Motor neuron (in vitro differentiated cells): Measurements from ENCODE around the gene ADD1. TPM values are rescaled to one million over a fixed set of nuclear protein-coding genes. Genes with fewer than 3 reads are reported as not detected.

Experiments
- ATAC-seq, 8 experiments: fragments of 200-7000 bp; cut with Tn5 transposase; replicated peaks in 6 of 8; 2 replicates each; pipeline ENCODE4 v1.8.0; 2021; ENCODE audit warnings: mild to moderate bottlenecking in 8 of 8, moderate library complexity in 8 of 8
- H3K27ac ChIP-seq, 2 donors: fragments of 250-450 bp; sonication (Bioruptor Pico); 2 replicates each; pipeline ENCODE4 v1.9.0; 2021; ENCODE audit warnings: antibody characterized with exemption in 2 of 2, mild to moderate bottlenecking in 2 of 2, moderate library complexity in 1 of 2
- H3K4me1 ChIP-seq, 2 donors: fragments of 250-450 bp; sonication (Bioruptor Pico); replicated peaks in 1 of 2; 2 replicates each; pipeline ENCODE4 v1.6.1; 2021; ENCODE audit warnings: antibody characterized with exemption in 2 of 2, mild to moderate bottlenecking in 2 of 2, moderate library complexity in 1 of 2
- H3K4me3 ChIP-seq, 5 donors: fragments of 250-450 bp; sonication (Bioruptor Pico); 2 replicates each; pipeline ENCODE4 v1.9.0; 2021; ENCODE audit warnings: antibody characterized with exemption in 5 of 5, mild to moderate bottlenecking in 5 of 5, moderate library complexity in 4 of 5
- WGBS, 10 experiments: fragments of 450-650 bp; shearing (Covaris generic); methylation state at CpG; one replicate each; pipeline ENCODE4 v1.0.0; 2022; 5-methylcytosine and 5-hydroxymethylcytosine counted together
- in situ Hi-C, 9 experiments: fragments of 400-800 bp; cut with MboI; loops; one replicate each; pipeline ENCODE4 v1.15.0; 2021; ENCODE audit warnings: low sequenced_read_pairs in 9 of 9, low pct_unique_long_range_greater_than_20kb in 2 of 9; ENCODE audit not compliant: unreplicated experiment in 9 of 9
- total RNA-seq, 8 experiments: library from RNA; unstranded; fragments of 300-600 nt; gene quantifications; 2 replicates each; pipeline versions ENCODE4 v1.2.3 to v1.2.4, GENCODE V29; 2022

ADD1 gene
- total RNA-seq, 8 experiments from 2014 or later: 104 to 214 (median 136) TPM

DNA sequence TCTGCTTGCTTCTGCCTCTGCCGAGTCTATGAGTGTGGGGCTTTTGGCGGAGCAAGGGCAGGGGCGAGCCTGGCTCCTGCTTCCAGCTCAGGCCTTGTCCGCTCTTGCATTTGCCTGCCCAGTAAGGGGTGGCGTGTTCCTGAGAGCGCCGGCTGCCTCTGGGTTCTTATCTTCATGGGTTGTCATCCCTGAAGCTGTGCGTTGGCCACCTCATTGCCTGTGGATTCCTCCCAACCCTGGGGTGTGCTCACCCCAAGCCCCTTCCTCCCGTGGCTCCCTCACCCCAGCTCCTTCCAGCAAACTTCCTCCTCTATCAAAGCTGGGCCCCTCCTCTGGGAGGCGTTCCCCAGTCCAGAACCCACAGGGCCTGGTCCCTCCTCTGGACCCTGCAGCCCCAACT, 33.3 kb upstream of the ADD1 start:
- Histone ChIP-seq H3K4me1 (peaks cover 33 to 44% of the 10 kb centered on the region in 2 donors), H3K27ac (no peak overlapping the region), H3K4me3 (no peak overlapping the region)
- in situ Hi-C loops: no loop called here
- 74 to 80% methylated on average over 1 to 3 of the region's 10 CpGs; no CpG with 5 or more reads in 8 of the 10 experiments for WGBS, 10 experiments
- no peak for ATAC-seq

DNA sequence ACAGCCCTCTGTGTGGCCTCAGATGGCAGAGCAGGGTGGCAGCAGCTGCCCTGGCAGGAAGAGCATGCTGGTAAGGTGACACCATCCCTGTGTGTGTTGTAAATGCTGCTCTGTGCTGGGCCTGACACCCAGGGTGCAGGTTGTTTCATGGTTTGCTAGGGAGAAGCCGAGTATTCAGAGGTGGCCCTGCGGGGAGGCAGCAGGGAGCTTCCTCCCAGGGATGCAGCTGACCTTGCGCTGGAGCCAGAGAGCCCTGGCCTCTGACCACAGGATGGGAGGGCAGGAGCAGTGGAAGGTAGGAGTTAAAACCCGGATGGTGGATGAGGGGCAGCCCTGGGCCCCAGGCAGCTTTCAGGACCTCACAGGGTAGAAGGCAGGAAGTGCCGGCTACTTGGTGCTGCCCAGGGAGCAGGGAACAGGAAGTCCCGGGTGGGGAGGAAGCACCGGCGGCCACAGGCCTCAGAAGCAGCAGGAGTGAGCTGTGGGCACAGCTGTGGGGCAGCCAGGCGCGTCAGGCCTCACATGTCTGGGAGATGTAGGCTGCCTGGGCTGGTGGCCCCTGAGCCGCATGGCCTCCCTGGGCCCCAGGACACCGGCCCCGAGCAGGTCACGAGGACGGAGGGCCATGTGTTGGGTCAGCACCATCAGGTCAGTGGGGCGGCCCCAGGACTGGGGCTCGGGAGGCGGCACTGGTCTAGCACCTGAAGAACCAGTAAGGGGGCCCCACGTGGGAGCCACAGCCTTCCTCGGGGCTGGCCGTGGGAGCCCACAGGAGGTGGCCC, 31.6 kb upstream of the ADD1 start:
- WGBS, 10 experiments: 10 to 65% (median 17%) methylated on average over 2 to 4 of the region's 21 CpGs; no CpG with 5 or more reads in 7 of the 10 experiments
- Histone ChIP-seq H3K4me3 (no peak overlapping the region), H3K4me1 (peaks cover 26 to 36% of the 10 kb centered on the region in 2 donors), H3K27ac (no peak overlapping the region)
- in situ Hi-C loops: no loop called here
- peak; percentile 22 to 80 (median 42) for ATAC-seq

DNA sequence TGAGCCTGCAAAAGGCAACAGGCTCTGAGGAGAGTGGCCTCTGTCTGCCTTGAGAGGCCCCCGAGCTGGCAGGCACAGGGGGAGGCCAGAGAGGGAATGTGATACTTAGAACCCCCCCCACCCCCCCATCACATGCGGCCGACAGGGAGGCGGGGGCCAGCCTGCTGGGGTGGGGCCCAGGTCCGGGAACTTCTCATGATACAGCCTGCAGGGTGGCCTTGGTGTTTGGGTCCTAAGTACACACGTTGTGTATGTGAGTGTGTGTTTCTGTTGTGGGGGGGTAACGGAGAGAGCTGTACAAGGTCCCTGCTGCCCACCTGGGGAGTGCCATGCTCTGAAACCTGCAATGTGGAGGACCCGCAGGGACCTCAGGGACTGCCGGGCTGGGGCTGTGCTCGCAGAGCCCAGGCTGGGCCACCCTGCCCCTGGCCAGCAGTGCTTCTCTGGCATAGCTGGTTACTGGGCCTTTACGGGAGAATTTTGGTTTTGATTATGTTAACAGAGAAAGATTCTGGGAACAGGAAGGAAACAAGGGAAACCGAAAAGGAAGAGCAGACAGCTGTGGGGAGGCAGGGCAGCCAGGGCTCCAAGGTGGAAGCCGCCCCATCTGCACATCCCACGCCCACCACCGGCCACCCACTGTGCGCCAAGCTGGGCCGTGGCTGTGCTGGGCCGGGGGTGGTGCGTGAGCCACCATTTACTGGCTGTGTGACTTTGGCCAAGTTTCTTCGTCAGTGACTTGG, 30.9 kb upstream of the ADD1 start:
- Histone ChIP-seq H3K27ac (no peak overlapping the region), H3K4me1 (peaks cover 25 to 31% of the 10 kb centered on the region in 2 donors), H3K4me3 (no peak overlapping the region)
- ATAC-seq: peak; percentile 5 to 65 (median 36)
- 0 to 89% (median 75%) methylated on average over 1 to 7 of the region's 20 CpGs; no CpG with 5 or more reads in 4 of the 10 experiments for WGBS, 10 experiments
- in situ Hi-C loops: no loop called here

DNA sequence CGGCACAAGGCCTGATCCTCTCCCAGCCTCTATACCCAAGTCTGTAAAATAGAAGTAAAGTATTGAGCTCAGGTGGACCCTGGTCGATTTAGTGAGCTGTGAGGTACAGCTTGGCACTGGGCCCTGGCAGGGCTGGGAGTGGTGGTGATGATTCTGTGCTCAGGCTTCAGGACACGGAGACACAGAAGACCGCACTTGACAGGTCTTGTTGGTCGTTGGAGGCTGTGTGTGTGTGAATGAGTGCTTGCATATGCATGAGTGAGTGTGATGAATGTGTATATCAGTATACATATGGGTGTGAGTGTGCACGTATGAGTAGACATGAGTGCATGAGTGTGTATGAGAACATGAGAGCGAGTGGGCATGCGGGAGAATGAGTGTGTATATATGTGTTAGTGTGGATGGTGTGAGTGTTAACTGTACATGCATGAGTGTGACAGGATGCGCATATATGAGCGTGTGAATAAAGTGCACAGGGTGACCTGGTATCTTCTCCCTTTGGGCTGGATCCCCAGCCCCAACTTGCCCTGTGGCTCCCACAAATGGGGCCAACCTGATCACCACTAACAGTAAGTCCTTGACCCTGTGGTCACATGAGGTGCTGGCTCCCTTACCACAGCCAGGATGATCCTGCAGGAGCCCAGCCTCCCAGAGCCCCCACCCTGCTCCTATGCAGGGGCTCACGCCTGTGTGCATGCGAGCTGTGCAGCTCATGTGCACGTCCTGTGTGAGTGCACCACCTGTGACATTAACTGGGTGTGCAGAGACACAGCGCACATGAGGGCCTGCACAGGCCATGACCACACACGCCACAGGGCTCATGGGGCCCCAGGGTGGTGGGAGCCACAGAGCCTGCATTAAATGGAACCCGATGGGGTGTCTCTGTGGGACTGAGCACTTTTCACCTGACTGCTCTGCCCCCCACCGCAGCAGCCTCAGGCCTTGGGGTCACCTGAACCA, 29.9 kb upstream of the ADD1 start:
- no peak for ATAC-seq
- Histone ChIP-seq H3K4me3 (no peak overlapping the region), H3K4me1 (peaks cover 25 to 31% of the 10 kb centered on the region in 2 donors), H3K27ac (no peak overlapping the region)
- 60 to 93% (median 80%) methylated on average over 1 to 10 of the region's 17 CpGs for WGBS, 10 experiments
- in situ Hi-C loops: no loop called here

DNA sequence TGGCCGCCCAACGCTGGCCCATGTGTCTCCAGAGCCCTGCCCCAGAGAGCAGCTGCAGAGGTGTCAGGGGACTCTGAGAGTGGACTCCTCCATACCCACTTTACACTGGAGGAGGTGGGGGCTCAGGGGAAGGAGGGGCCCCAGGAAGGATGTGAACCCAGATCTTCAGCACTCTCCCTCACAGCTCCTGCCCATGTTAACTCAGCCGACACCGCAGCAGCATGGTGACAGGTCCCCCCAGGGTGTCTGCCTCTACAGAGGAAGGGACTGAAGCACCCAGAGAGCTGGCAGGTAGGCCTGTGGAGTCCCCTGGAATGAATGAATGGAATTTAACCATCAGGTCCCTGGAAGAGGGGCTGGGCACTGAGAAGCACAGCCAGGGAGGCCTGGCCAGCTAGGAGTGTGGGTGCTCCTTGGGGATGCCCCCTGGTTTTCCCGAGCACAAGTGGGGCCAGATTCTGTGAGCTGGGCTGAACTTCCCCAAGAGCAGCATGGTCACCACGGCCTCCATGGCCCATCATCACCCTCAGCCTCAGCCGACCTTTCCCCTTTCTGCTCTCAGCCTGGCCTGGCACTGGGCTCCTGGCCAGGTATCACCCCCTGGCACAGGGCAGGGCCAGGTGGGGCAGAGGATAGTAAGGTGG, 28.9 kb upstream of the ADD1 start:
- in situ Hi-C loops: no loop called here
- H3K4me1 ChIP-seq: peaks cover 26 to 28% of the 10 kb centered on the region in 2 donors
- 100% methylated on average over 1 of the region's 7 CpGs; no CpG with 5 or more reads in 9 of the 10 experiments for whole genome bisulfite sequencing, 10 experiments

DNA sequence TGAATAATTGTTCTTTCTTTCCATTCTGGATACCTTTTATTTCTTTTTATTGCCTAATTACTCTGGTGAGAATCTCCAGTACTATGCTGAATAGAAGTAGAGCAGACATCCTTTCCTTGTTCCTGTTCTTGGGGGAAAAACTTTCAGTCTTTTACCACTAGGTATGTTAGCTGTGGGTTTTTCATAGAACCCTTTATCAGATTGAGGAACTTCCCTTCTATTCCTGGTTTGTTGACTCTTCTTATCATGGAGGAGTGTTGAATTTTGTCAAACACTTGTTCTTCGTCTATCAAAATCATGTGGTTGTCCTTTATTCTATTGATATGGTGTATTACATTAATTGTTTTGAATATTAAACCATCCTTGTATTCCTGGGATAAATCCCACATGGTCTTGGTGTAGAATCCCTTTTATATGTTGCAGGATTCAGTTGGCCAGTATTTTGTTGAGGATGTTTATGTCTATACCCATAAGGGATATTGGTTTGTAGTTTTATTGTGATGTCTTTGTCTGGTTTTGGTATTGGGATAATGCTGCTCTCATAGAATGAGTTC, 27.2 kb upstream of the ADD1 start:
- no peak for ATAC-seq
- 83 to 100% (median 100%) methylated on average over 1 of the region's 1 CpG; no CpG with 5 or more reads in 2 of the 10 experiments for WGBS, 10 experiments
- Histone ChIP-seq H3K27ac (no peak overlapping the region), H3K4me3 (no peak overlapping the region), H3K4me1 (peaks cover 13 to 17% of the 10 kb centered on the region in 2 donors)
- in situ Hi-C loops: no loop called here

More for the DNA sequence above, 28.9 kb upstream of the ADD1 start:
- H3K4me3 ChIP-seq: no peak overlapping the region
- ATAC-seq: no peak
- no peak overlapping the region for H3K27ac ChIP-seq

DNA sequence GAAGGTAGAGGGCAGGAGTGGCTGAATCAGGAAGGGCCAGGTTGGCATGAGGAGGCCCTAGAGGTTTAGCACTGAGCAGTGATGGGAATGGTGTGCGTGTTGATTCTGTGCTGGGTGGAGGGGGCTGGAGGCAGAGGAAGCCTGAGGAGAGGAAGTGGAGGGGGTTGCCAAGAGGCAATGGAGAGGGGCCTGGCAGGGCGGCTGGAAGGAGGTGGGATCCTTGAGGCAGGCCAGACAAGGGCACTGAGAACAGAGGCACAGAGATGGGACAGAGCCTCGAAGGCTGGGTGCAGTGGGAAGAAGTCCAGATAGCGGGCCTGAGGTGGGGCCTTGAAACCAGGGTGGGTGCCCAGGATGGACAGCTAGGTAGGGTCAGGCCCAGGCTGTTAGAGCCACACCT, 26.5 kb upstream of the ADD1 start:
- H3K4me3 ChIP-seq: no peak overlapping the region
- no peak for ATAC-seq
- 81 to 100% (median 100%) methylated on average over 1 to 3 of the region's 4 CpGs; no CpG with 5 or more reads in 6 of the 10 experiments for WGBS, 10 experiments
- in situ Hi-C loops: no loop called here
- peaks cover 6 to 14% of the 10 kb centered on the region in 2 donors for H3K4me1 ChIP-seq
- H3K27ac ChIP-seq: no peak overlapping the region

DNA sequence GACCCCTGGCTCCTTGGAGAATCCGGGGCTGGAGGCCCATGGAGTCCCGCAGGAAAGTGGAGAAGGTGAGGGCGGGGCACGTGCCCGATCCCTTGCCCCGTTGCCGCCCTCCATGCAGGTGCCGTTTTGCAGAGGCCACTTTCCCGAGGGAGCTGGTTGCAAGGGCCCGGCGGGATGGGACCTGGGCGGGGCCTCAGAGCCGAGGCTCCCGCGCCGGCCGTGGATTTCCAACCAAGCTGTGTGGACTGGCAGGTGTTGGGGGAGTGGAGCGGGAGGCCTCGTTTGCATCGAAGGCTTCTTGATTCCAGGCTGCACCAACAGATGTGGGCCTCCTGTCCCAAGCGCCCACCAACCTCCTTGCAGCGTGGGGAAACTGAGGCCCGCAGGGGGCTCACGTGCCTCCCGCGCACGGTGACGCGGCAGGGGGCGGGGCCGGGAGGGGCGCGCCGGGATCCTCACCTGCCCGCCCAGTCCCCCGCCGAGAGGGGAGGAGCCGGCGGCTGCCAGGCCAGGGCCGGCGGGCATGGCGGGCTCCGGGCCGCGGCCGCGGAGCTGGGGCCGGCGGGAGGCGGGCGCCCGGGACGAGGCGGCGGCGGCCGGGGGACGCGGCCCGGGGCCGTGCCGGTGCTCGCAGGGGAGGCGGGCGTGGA, 25.8 kb upstream of the ADD1 start:
- in situ Hi-C loops: no loop called here
- ATAC-seq: peak; percentile 42 to 82 (median 74)

DNA sequence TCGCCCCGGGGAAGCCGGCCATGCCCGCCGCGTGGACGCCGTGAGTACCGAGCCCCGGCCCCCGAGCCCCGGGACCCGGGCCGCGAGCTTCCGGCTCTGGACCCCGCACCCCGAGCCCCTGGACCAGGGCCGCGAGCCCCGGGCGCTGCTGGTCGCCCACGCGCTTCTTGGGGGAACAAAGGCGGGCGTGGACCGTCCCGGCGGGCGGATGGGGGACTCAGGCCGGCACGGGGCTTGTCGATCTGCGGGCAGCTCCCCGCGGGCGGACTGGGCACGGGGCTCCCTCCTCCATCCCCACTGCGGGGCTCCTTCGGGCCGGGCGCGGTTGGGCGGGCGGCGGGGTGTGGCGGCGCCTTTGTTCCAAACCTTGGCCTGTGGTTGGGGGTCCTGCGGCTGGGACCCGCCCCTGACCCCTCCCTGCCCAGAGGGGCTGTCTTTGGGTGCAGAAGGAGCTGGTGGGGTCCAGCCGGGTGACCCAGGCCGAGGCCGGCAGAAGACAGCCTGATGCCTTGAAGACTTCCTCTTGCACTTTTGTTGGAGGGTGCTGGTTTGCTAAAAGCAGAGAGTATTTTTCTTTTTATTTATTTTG, 25.2 kb upstream of the ADD1 start:
- 0 to 61% (median 17%) methylated on average over 2 to 5 of the region's 54 CpGs; no CpG with 5 or more reads in 7 of the 10 experiments for WGBS, 10 experiments
- Histone ChIP-seq H3K4me1 (peaks cover 0 to 10% of the 10 kb centered on the region in 2 donors), H3K4me3 (peak overlapping the region; percentile 64 to 95 (median 70)), H3K27ac (peak overlapping the region; percentile 37 to 76)
- peak; percentile 11 to 62 (median 58) for ATAC-seq
- in situ Hi-C loops: no loop called here

More for the DNA sequence above, 25.8 kb upstream of the ADD1 start:
- peak overlapping the region; percentile 37 to 76 for H3K27ac ChIP-seq
- H3K4me1 ChIP-seq: peaks cover 0 to 10% of the 10 kb centered on the region in 2 donors
- H3K4me3 ChIP-seq: peak overlapping the region; percentile 64 to 95 (median 70)
- 59 to 93% (median 60%) methylated on average over 1 to 5 of the region's 65 CpGs; no CpG with 5 or more reads in 7 of the 10 experiments for WGBS, 10 experiments

DNA sequence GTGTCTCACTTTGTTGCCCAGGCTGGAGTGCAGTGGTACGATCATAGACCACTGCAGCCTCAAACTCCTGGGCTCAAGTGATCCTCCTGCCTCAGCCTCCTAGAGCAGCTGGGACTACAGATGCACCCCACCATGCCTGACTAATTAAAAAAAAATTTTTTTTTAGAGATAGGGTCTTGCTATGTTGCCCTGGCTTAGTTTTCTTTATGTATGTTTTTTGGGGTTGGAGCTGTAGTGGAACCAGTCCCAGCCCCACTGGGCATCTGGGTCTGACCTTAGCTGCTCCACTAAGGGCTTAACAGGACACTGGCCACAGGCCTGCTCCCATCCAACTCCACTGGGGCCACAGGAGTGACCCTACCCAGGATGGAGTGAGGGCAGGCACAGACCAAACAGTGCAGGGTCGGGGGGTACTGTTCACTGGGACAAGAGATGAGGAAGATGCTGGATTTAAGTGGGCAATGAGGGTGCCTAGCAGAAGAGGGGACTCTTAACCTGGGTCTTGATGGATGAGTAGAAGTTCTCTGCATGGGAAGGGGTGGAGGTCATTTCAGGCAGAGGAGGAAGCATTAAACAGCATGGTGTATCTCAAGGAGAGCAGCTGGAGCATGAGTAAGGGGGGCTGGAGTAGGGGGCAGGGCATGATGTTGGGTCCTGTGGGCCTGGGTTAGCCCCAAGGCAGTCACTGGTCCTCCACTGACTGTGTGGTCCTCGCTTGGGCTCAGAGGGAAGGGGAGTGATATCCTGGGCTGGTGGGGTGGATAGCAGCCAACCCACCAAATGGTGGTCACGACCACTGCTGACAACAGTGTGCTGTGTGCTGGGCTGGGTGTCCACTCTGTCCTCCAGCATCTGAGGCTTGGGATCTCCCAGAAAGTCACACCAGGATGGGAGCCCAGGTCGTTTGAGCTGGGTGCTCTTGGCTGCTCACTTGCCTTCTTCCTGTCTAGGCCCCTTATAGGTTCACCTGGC, 24.1 kb upstream of the ADD1 start:
- Histone ChIP-seq H3K27ac (no peak overlapping the region), H3K4me3 (peak overlapping the region; percentile 64 to 95 (median 70)), H3K4me1 (peaks cover 0 to 10% of the 10 kb centered on the region in 2 donors)
- in situ Hi-C loops: no loop called here
- no peak for ATAC-seq
- 77 to 100% (median 95%) methylated on average over 1 to 4 of the region's 5 CpGs; no CpG with 5 or more reads in 4 of the 10 experiments for WGBS, 10 experiments
